Naive thymus-derived CD4-positive, alpha-beta T cell (primary cell): ENCODE results near the gene SERPINB11. TPM values are rescaled to one million over a fixed set of nuclear protein-coding genes. Genes with fewer than 3 reads are reported as not detected.
"Not testable (repeated sequence)": the region's sequence is repeated elsewhere in the genome, so short reads cannot be mapped to it uniquely, and the experiment has no call there.

Source experiments
- ATAC-seq: fragments of 150-1000 bp; cut with Tn5 transposase; 2 replicates; pipeline ENCODE4 v1.10.0; 2021; ENCODE audit warnings: mild to moderate bottlenecking, moderate library complexity
- CTCF ChIA-PET: fragments of 350-600 bp; sonication (Branson Sonifier 250); formaldehyde crosslinking; loops from one replicate; lab custom pipeline; 2021; ENCODE audit warnings: antibody characterized with exemption; lab: Charles Lee
- POLR2A ChIA-PET: fragments of 350-600 bp; sonication (Branson Sonifier 250); formaldehyde crosslinking; loops from one replicate; lab custom pipeline; 2021; ENCODE audit warnings: antibody characterized with exemption, inconsistent platforms; lab: Charles Lee
- DNase-seq, 9 donors: peaks; one replicate each; pipeline versions ENCODE4 v3.0.0 to v3.0.0-alpha.2; 2020 to 2022; ENCODE audit warnings: mixed read lengths in 1 of 9
- H3K27ac ChIP-seq: one replicate; pipeline ENCODE4 v1.7.0; 2013; ENCODE audit warnings: mild to moderate bottlenecking, low read depth, low read length, moderate library complexity
- H3K27me3 ChIP-seq, 2 donors: one replicate each; pipeline ENCODE4 v1.7.0; 2013; ENCODE audit warnings: low read length in 2 of 2, mild to moderate bottlenecking in 2 of 2, moderate library complexity in 2 of 2; ENCODE audit not compliant: control insufficient read depth in 2 of 2, insufficient read depth in 2 of 2
- H3K36me3 ChIP-seq, 3 experiments: 1 replicate in 2 of 3; 2 replicates in 1 of 3; pipeline ENCODE4 v1.7.0; 2013; ENCODE audit warnings: low read length in 3 of 3, mild to moderate bottlenecking in 3 of 3, moderate library complexity in 1 of 3; ENCODE audit not compliant: insufficient read depth in 3 of 3, control insufficient read depth in 2 of 3
- H3K4me1 ChIP-seq, 2 donors: one replicate each; pipeline ENCODE4 v1.7.0; 2013; ENCODE audit warnings: low read length in 2 of 2, mild to moderate bottlenecking in 2 of 2, moderate library complexity in 1 of 2; ENCODE audit not compliant: control insufficient read depth in 2 of 2, insufficient read depth in 2 of 2
- H3K4me3 ChIP-seq: 2 replicates; pipeline ENCODE4 v1.7.0; 2013; ENCODE audit warnings: mild to moderate bottlenecking, low read length
- H3K9me3 ChIP-seq, 3 experiments: 1 replicate in 2 of 3; 2 replicates in 1 of 3; pipeline ENCODE4 v1.7.0; 2013; ENCODE audit warnings: low read length in 3 of 3; ENCODE audit not compliant: control insufficient read depth in 2 of 3
- H3K27ac Mint-ChIP-seq, 9 donors: one replicate each; pipeline ENCODE4 v1.8.0; 2020 to 2022; ENCODE audit warnings: mixed read lengths in 9 of 9, mild to moderate bottlenecking in 8 of 9, moderate library complexity in 5 of 9, inconsistent platforms in 2 of 9
- H3K27me3 Mint-ChIP-seq, 5 donors: one replicate each; pipeline ENCODE4 v1.8.0; 2021 to 2022; ENCODE audit warnings: mixed read lengths in 5 of 5, mild to moderate bottlenecking in 1 of 5
- H3K36me3 Mint-ChIP-seq, 5 donors: one replicate each; pipeline ENCODE4 v1.8.0; 2020 to 2022; ENCODE audit warnings: mixed read lengths in 5 of 5, mild to moderate bottlenecking in 3 of 5, inconsistent platforms in 1 of 5
- H3K4me1 Mint-ChIP-seq, 7 donors: one replicate each; pipeline ENCODE4 v1.8.0; 2020 to 2022; ENCODE audit warnings: mixed read lengths in 7 of 7, mild to moderate bottlenecking in 3 of 7, inconsistent platforms in 1 of 7
- H3K4me3 Mint-ChIP-seq, 10 donors: one replicate each; pipeline ENCODE4 v1.8.0; 2020 to 2022; ENCODE audit warnings: mild to moderate bottlenecking in 10 of 10, mixed read lengths in 10 of 10, moderate library complexity in 6 of 10, inconsistent platforms in 2 of 10
- H3K9me3 Mint-ChIP-seq, 11 donors: one replicate each; pipeline ENCODE4 v1.8.0; 2020 to 2022; ENCODE audit warnings: mixed read lengths in 11 of 11, mild to moderate bottlenecking in 4 of 11, inconsistent platforms in 1 of 11, moderate library complexity in 1 of 11
- intact Hi-C, 2 donors: fragments of 100-400 bp; cut with micrococcal nuclease; formaldehyde crosslinking; loops; one replicate each; pipeline ENCODE4 v1.15.1; 2023
- polyA plus RNA-seq, 2 donors: library from polyadenylated mRNA; unstranded; fragments of 300-500 nt; fragmentation: Illumina TruSeq; gene quantifications; one replicate each; pipeline ENCODE4 v1.2.3, GENCODE V29; 2021
- total RNA-seq, 6 experiments: library from RNA in 5 of 6; stranded (reverse) in 5 of 6; gene quantifications; 1 replicate in 5 of 6; 2 replicates in 1 of 6; pipeline ENCODE4 v1.2.3 and lab custom pipeline; 2021 to 2026

SERPINB11 gene
- total and polyA plus RNA-seq, 7 experiments from 2014 or later = not detected

DNA sequence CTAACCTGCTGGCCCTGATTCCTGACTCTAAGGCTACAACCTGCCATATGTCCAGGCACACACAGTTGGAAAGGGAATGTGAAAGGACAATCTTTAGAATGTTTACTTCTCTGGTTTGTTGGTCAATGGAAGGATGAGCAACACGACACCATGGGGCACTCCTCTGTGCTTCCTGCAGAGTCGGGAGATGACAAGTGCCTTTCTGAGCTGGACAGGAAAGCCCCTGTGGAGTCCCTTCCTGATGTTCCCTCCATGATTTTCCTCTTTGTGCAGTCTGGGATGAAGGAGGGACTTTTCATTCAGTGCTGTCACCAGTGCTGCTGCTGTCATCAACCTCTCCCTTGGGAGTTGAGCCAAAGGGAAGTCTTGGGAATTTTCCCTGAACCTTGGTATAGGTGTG lies 49.9 kb downstream of the SERPINB11 start:
- POLR2A ChIA-PET = no interaction called here
- H3K27me3 Mint-ChIP-seq = peaks cover 0 to 15% (median 7%) of the 10 kb centered on the region in 5 donors
- no peak overlapping the region for H3K27ac Mint-ChIP-seq
- H3K9me3 Mint-ChIP-seq = peaks cover 0 to 14% (median 3%) of the 10 kb centered on the region in 11 donors
- peaks cover 0 to 3% (median 0%) of the 10 kb centered on the region in 5 donors for H3K36me3 Mint-ChIP-seq
- Histone ChIP-seq H3K9me3 (no peaks in the 10 kb centered on the region), H3K27ac (no peak overlapping the region), H3K4me1 (no peaks in the 10 kb centered on the region), H3K36me3 (no peaks in the 10 kb centered on the region), H3K4me3 (no peak overlapping the region), H3K27me3 (no peaks in the 10 kb centered on the region)
- intact Hi-C loops = no loop called here
- DNase-seq (no peak), ATAC-seq (no peak)
- H3K4me1 Mint-ChIP-seq = peaks cover 0 to 1% (median 0%) of the 10 kb centered on the region in 7 donors
- CTCF ChIA-PET = no interaction called here
- H3K4me3 Mint-ChIP-seq = no peak overlapping the region

DNA sequence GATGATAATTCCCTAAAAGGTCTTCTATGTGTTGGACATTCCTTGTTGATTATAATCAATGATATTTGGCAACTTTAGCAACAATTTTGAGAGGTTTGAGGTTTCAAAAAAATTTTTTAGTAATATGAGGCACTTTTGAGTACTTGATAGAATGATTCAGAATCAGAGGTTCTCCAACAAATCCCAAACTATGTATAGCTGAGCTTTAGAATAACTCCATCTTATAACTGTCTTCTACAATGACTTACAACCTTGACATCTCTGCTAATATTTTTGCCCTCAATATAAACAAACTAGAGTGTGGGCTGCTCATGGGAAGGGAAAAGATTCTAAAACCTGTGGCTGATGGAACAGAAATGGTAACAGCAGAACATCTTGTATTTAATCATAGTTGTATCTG lies 50.9 kb downstream of the SERPINB11 start:
- POLR2A ChIA-PET = no interaction called here
- Histone ChIP-seq H3K4me3 (no peak overlapping the region), H3K27ac (no peak overlapping the region), H3K36me3 (no peaks in the 10 kb centered on the region), H3K9me3 (no peaks in the 10 kb centered on the region), H3K4me1 (no peaks in the 10 kb centered on the region), H3K27me3 (no peaks in the 10 kb centered on the region)
- intact Hi-C loops = no loop called here
- Mint-ChIP-seq H3K9me3 (peaks cover 0 to 14% (median 2%) of the 10 kb centered on the region in 11 donors), H3K27ac (no peak overlapping the region), H3K36me3 (peaks cover 0 to 3% (median 0%) of the 10 kb centered on the region in 5 donors), H3K4me1 (peaks cover 0 to 1% (median 0%) of the 10 kb centered on the region in 7 donors), H3K4me3 (no peak overlapping the region), H3K27me3 (peaks cover 0 to 11% (median 7%) of the 10 kb centered on the region in 5 donors)
- DNase-seq (no peak), ATAC-seq (no peak)
- CTCF ChIA-PET = no interaction called here

DNA sequence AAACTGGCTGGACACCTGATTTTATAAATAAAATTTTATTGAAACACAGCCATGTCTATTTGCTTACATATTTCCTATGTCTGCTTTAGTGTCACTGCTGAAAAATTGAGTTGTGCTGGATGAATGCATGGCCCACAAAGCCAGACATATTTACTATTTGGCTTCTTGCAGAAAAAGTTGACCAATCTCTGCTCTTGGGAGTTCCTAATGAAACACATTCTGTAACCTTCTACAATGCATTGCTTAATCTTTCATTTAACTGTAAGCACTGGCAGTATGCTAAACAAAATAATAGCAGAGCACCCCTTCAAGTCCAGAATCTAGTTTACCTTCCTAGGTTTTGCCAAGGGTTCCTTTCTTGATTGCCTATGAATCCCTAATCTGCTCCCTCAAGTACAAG lies 54.8 kb downstream of the SERPINB11 start:
- intact Hi-C loops = no loop called here

DNA sequence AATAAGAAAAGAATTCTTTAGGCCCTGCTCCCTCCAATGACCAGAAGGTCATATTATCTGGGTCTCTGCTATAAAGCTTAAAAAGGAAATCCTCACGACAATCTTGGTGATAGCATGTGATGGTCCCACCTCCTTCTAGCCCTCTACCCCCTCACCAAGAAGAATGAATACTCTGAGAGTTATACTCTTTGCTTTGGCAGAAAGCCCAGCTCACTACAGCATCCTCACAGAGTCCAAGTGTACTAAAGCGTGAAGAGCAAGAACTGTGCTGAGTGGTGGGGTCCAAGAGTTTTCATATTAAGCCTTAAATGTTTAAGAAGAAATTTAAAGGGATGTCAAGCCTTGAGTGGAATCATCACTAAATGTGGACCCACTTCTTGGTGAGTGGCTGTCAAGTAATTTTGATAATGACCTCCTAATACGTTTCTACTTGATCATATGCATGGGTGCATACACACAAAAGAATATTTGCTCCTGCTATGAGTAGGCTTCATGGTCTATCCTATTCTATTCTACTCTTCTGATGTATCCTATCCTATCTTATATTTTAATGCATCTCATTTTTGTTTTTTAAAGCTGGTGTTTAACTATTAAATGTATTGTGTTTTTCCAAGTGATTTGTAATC lies 56.0 kb downstream of the SERPINB11 start:
- Mint-ChIP-seq H3K4me1 (no peaks in the 10 kb centered on the region), H3K36me3 (peaks cover 0 to 9% (median 3%) of the 10 kb centered on the region in 5 donors), H3K27ac (no peak overlapping the region), H3K9me3 (peaks cover 4 to 29% (median 13%) of the 10 kb centered on the region in 11 donors), H3K27me3 (peaks cover 0 to 7% (median 6%) of the 10 kb centered on the region in 5 donors), H3K4me3 (no peak overlapping the region)
- no peaks in the 10 kb centered on the region for H3K36me3 ChIP-seq
- no peaks in the 10 kb centered on the region for H3K4me1 ChIP-seq
- no peak overlapping the region for H3K27ac ChIP-seq
- H3K4me3 ChIP-seq = no peak overlapping the region
- no peak for DNase-seq
- ATAC-seq = no peak
- ChIA-PET POLR2A (no interaction called here), CTCF (no interaction called here)
- no peaks in the 10 kb centered on the region for H3K9me3 ChIP-seq
- no peaks in the 10 kb centered on the region for H3K27me3 ChIP-seq
- intact Hi-C loops = no loop called here

More for the DNA sequence above, 54.8 kb downstream of the SERPINB11 start:
- H3K4me3 ChIP-seq = no peak overlapping the region
- no peak for ATAC-seq
- H3K4me1 ChIP-seq = no peaks in the 10 kb centered on the region
- H3K27ac ChIP-seq = no peak overlapping the region
- Mint-ChIP-seq H3K4me1 (no peaks in the 10 kb centered on the region), H3K4me3 (no peak overlapping the region), H3K9me3 (peaks cover 4 to 29% (median 13%) of the 10 kb centered on the region in 11 donors), H3K27me3 (peaks cover 0 to 11% (median 7%) of the 10 kb centered on the region in 5 donors), H3K36me3 (peaks cover 0 to 9% (median 3%) of the 10 kb centered on the region in 5 donors), H3K27ac (no peak overlapping the region)
- no peaks in the 10 kb centered on the region for H3K36me3 ChIP-seq
- ChIA-PET CTCF (no interaction called here), POLR2A (no interaction called here)
- no peak for DNase-seq
- no peaks in the 10 kb centered on the region for H3K9me3 ChIP-seq
- H3K27me3 ChIP-seq = no peaks in the 10 kb centered on the region

DNA sequence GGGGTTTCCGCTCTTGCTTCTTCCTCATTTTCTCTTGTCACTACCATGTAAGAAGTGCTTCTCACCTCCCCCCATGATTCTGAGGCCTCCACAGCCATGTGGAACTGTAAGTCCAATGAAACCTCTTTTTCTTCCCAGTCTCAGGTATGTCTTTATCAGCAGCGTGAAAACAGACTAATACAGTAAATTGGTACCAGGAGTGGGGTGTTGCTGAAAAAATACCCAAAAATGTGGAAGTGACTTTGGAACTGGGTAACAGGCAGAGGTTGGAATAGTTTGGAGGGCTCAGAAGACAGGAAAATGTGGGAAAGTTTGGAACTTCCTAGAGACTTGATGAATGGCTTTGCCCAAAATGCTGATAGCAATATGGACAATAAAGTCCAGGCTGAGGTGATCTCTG lies 57.0 kb downstream of the SERPINB11 start:
- H3K27ac ChIP-seq, H3K27ac Mint-ChIP-seq, H3K36me3 ChIP-seq, H3K4me1 Mint-ChIP-seq, intact Hi-C loops, H3K4me3 ChIP-seq, H3K27me3 ChIP-seq, DNase-seq, ATAC-seq, H3K27me3 Mint-ChIP-seq, H3K4me3 Mint-ChIP-seq, H3K4me1 ChIP-seq, H3K9me3 ChIP-seq, CTCF ChIA-PET, H3K36me3 Mint-ChIP-seq, POLR2A ChIA-PET: not testable (repeated sequence)
- peaks cover 4 to 23% (median 13%) of the 10 kb centered on the region in 11 donors for H3K9me3 Mint-ChIP-seq

DNA sequence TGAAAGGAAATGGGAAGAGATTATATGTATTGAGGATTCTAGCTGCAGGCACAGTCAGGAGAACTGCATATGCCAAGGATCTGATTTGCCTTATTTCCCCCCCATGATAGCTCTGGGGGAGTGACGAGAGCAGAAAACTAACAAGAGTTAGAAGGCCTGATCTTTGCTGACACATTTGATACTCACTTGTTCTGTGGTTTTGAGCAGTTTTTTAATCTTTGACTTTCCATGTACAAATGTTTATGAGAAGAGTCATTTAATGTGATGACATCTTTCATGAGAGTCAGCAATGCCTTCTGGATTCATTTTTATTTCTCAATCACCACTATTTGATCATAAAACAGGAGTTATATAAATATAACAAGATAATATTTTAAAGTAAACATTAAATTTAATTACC lies 59.8 kb downstream of the SERPINB11 start:
- Mint-ChIP-seq H3K27ac (no peak overlapping the region), H3K9me3 (peaks cover 4 to 31% (median 13%) of the 10 kb centered on the region in 11 donors), H3K36me3 (peaks cover 0 to 9% (median 0%) of the 10 kb centered on the region in 5 donors), H3K27me3 (no peaks in the 10 kb centered on the region), H3K4me1 (no peaks in the 10 kb centered on the region), H3K4me3 (no peak overlapping the region)
- ChIA-PET POLR2A (no interaction called here), CTCF (no interaction called here)
- intact Hi-C loops = no loop called here
- no peaks in the 10 kb centered on the region for H3K27me3 ChIP-seq
- H3K27ac ChIP-seq = no peak overlapping the region
- no peaks in the 10 kb centered on the region for H3K9me3 ChIP-seq
- no peak overlapping the region for H3K4me3 ChIP-seq
- DNase-seq (no peak), ATAC-seq (no peak)
- H3K36me3 ChIP-seq = no peaks in the 10 kb centered on the region
- no peaks in the 10 kb centered on the region for H3K4me1 ChIP-seq
